Sigmoid colon (tissue), 3 donors: ENCODE results near the gene OR6J1.

Source experiments
- POLR2A ChIP-seq, 2 donors: fragments of 450-650 bp; IDR thresholded peaks; one replicate each; pipeline ENCODE4 v1.6.1; 2016; ENCODE audit warnings: antibody characterized with exemption in 2 of 2, mild to moderate bottlenecking in 2 of 2, moderate library complexity in 2 of 2
- TF ChIP-seq, protein P1 (sequence below), 4 experiments: fragments of 450-650 bp in 3 of 4; fragments of 200-600 bp in 1 of 4; IDR thresholded peaks; one replicate each; pipeline ENCODE4 v1.5.1; 2016 to 2019; ENCODE audit warnings: antibody characterized with exemption in 4 of 4, mild to moderate bottlenecking in 3 of 4, moderate library complexity in 2 of 4

DNA sequence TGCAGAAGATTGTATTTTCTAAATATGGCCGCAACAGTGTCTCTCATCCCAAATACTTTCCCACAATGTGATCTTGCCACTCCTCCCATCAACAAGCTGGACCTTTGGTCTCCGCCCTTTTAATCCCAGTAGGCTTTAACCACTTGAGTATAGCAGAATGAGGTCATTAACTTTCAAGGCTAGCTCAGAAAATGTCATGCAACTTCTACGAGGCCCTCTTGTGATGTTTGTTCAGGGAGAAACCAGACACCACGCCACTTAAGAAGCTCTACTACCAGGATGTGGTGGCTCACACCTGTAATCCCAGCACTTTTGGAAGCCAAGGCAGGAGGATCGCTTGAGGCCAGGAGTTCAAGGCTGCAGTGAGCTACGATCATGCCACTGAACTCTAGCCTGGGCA lies 20.1 kb upstream of the OR6J1 start:
- TF ChIP-seq, protein P1, sequence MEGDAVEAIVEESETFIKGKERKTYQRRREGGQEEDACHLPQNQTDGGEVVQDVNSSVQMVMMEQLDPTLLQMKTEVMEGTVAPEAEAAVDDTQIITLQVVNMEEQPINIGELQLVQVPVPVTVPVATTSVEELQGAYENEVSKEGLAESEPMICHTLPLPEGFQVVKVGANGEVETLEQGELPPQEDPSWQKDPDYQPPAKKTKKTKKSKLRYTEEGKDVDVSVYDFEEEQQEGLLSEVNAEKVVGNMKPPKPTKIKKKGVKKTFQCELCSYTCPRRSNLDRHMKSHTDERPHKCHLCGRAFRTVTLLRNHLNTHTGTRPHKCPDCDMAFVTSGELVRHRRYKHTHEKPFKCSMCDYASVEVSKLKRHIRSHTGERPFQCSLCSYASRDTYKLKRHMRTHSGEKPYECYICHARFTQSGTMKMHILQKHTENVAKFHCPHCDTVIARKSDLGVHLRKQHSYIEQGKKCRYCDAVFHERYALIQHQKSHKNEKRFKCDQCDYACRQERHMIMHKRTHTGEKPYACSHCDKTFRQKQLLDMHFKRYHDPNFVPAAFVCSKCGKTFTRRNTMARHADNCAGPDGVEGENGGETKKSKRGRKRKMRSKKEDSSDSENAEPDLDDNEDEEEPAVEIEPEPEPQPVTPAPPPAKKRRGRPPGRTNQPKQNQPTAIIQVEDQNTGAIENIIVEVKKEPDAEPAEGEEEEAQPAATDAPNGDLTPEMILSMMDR (IDR thresholded peaks at IDR 0.05) = no peak
- TF ChIP-seq POLR2A (IDR thresholded peaks at IDR 0.05) = no peak
